Peyer's patch (tissue), 4 donors: ENCODE results near the gene CADM4.

Experiments
- POLR2A ChIP-seq, 2 donors: fragments of 450-650 bp; IDR thresholded peaks; one replicate each; pipeline ENCODE4 v1.5.1; 2017; ENCODE audit warnings: antibody characterized with exemption in 2 of 2, mild to moderate bottlenecking in 2 of 2, moderate library complexity in 2 of 2
- TF ChIP-seq, protein P1 (sequence below), 6 experiments: fragments of 450-650 bp in 4 of 6; fragments of 200-600 bp in 2 of 6; sonication (generic) in 1 of 6; IDR thresholded peaks; one replicate each; pipeline ENCODE4 v1.5.1; 2017 to 2019; ENCODE audit warnings: antibody characterized with exemption in 6 of 6, mild to moderate bottlenecking in 3 of 6, moderate library complexity in 1 of 6

- no peak for TF ChIP-seq POLR2A (IDR thresholded peaks at IDR 0.05)
- TF ChIP-seq, protein P1, sequence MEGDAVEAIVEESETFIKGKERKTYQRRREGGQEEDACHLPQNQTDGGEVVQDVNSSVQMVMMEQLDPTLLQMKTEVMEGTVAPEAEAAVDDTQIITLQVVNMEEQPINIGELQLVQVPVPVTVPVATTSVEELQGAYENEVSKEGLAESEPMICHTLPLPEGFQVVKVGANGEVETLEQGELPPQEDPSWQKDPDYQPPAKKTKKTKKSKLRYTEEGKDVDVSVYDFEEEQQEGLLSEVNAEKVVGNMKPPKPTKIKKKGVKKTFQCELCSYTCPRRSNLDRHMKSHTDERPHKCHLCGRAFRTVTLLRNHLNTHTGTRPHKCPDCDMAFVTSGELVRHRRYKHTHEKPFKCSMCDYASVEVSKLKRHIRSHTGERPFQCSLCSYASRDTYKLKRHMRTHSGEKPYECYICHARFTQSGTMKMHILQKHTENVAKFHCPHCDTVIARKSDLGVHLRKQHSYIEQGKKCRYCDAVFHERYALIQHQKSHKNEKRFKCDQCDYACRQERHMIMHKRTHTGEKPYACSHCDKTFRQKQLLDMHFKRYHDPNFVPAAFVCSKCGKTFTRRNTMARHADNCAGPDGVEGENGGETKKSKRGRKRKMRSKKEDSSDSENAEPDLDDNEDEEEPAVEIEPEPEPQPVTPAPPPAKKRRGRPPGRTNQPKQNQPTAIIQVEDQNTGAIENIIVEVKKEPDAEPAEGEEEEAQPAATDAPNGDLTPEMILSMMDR (IDR thresholded peaks at IDR 0.05): no peak
Measured at GRCh38 chr19:43672061-43672679, 32.5 kb upstream of the CADM4 start.
